ACC112 (cell line): ENCODE measurements around the gene CD101.

Experiments
- H2AFZ ChIP-seq: fragments of 200-600 bp; sonication (generic); one replicate; pipeline ENCODE4 v1.6.0; 2017; ENCODE audit warnings: antibody characterized with exemption, low read length; ENCODE audit not compliant: unreplicated experiment
- H3K27ac ChIP-seq: fragments of 200-600 bp; sonication (generic); 2 replicates; pipeline ENCODE4 v1.5.1; 2014; ENCODE audit warnings: low read depth, mild to moderate bottlenecking, antibody characterized with exemption, low read length, moderate library complexity
- H3K27me3 ChIP-seq: fragments of 200-600 bp; sonication (generic); 2 replicates; pipeline ENCODE4 v1.6.1; 2014; ENCODE audit warnings: mild to moderate bottlenecking, antibody characterized with exemption, low read length, moderate library complexity, mixed read lengths; ENCODE audit not compliant: insufficient read depth
- H3K36me3 ChIP-seq: fragments of 200-600 bp; sonication (generic); 2 replicates; pipeline ENCODE4 v1.6.1; 2016; ENCODE audit warnings: mild to moderate bottlenecking, antibody characterized with exemption, low read length, moderate library complexity, mixed read lengths; ENCODE audit not compliant: insufficient read depth
- H3K4me1 ChIP-seq: fragments of 200-600 bp; sonication (generic); one replicate; pipeline ENCODE4 v1.6.1; 2016; ENCODE audit warnings: low read length, mixed read lengths; ENCODE audit not compliant: insufficient read depth, unreplicated experiment, control insufficient read depth
- H3K4me3 ChIP-seq: fragments of 200-600 bp; sonication (generic); 2 replicates; pipeline ENCODE4 v1.5.1; 2014; ENCODE audit warnings: mild to moderate bottlenecking, low read depth, low read length
- H3K79me2 ChIP-seq: fragments of 200-600 bp; sonication (generic); one replicate; pipeline ENCODE4 v1.6.0; 2016; ENCODE audit warnings: low read length; ENCODE audit not compliant: control insufficient read depth, unreplicated experiment, insufficient read depth

The CD101 gene

GRCh38 chr1:117076648-117077047 is 75.1 kb downstream of the CD101 start:
- H3K27ac ChIP-seq: peak overlapping the region; percentile 63
- H2AFZ ChIP-seq: no peak overlapping the region
- peaks cover 17% of the 10 kb centered on the region; the same call in 1 of the 2 replicates for H3K36me3 ChIP-seq
- no peaks in the 10 kb centered on the region for H3K27me3 ChIP-seq
- no peaks in the 10 kb centered on the region for H3K79me2 ChIP-seq
- no peak overlapping the region for H3K4me3 ChIP-seq
- H3K4me1 ChIP-seq: peaks cover 16% of the 10 kb centered on the region

DNA sequence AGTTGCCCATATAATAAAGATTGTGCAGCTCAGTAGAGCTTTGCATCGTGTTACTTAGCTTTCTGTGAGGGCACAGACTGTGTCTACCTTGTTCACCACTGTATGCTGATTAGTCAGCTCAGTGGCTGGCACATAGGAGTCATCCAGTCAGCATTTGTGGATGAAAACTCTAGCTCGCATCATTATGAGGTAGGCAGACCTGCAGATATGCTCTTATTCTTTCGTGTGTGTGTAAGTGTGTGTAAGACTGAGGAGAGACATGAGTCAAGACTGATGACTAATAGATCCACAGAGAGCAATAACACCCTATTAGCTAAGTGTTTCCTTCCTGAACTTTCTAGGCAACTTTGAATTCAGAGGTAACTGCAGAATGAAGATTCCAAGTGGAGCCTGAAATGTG is 75.7 kb downstream of the CD101 start:
- Histone ChIP-seq H3K27ac (peak overlapping the region; percentile 63), H2AFZ (no peak overlapping the region), H3K4me1 (peaks cover 16% of the 10 kb centered on the region), H3K36me3 (peaks cover 20% of the 10 kb centered on the region; the same call in 1 of the 2 replicates), H3K27me3 (no peaks in the 10 kb centered on the region), H3K79me2 (no peaks in the 10 kb centered on the region), H3K4me3 (no peak overlapping the region)

GRCh38 chr1:117079737-117080136 is 78.2 kb downstream of the CD101 start:
- Histone ChIP-seq H3K4me1 (peaks cover 16% of the 10 kb centered on the region), H3K79me2 (no peaks in the 10 kb centered on the region), H3K36me3 (peaks cover 20% of the 10 kb centered on the region; the same call in 1 of the 2 replicates), H3K27ac (no peak overlapping the region), H3K4me3 (no peak overlapping the region), H3K27me3 (no peaks in the 10 kb centered on the region), H2AFZ (no peak overlapping the region)

DNA sequence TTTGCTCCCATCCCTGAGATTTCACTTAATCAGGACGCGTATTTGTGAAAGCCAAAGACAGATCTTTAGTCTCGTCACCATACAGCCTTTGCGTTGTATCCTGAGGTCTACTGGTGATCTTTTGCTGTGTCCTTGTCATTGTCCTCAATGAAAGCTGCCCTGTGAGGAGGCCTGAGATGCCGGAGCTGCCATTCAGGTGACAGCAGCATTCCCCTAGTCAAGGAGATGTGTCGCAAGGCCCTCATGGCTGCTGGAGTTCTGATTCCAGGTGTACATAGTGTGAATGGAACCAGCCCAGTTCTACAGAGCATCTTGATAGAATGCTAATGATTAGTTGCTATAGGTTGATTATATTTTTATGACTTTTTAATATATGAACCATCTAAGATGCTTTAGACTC is 82.7 kb downstream of the CD101 start:
- no peaks in the 10 kb centered on the region for H3K27me3 ChIP-seq
- H3K79me2 ChIP-seq: no peaks in the 10 kb centered on the region
- H3K36me3 ChIP-seq: peaks cover 5% of the 10 kb centered on the region; the same call in 1 of the 2 replicates

More for the DNA sequence above, 82.7 kb downstream of the CD101 start:
- H2AFZ ChIP-seq: no peak overlapping the region
- no peak overlapping the region for H3K27ac ChIP-seq
- H3K4me3 ChIP-seq: no peak overlapping the region
- H3K4me1 ChIP-seq: no peaks in the 10 kb centered on the region
